ENCODE results near the gene GLIS1. TPM values are rescaled to one million over a fixed set of nuclear protein-coding genes. Genes with fewer than 3 reads are reported as not detected.

Gene GLIS1
- polyA plus RNA-seq, 1 donor from 2014 or later = not detected

DNA sequence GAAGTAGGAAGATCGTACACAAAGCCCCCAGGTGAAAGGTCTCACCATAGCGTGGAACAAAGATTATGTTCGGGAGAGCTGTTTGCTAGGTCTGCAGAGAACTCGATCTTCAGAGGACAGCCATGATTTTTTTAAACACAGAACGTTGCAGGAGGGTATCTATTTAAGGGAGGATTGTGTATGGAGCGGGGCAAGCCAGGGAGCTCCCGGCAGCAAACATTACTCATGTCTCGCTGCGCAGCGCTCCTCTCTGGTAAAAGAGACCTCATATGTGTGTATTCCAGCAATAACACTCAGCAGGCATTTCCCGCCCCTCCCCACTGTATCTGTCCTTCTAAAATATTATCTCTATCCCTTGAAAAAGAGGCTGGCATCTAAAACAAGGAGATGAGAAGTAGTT lies 2.7 kb downstream of the GLIS1 start:
- no peaks in the 10 kb centered on the region for H3K79me2 ChIP-seq (replicated peaks; ENCODE audit: insufficient read depth, low read length)
- H4K20me1 ChIP-seq (ENCODE audit: insufficient read depth) = no peaks in the 10 kb centered on the region
- H3K4me2 ChIP-seq (ENCODE audit: low read length) = no peak overlapping the region
- H3K9ac ChIP-seq (ENCODE audit: low read length) = no peak overlapping the region
- no peaks in the 10 kb centered on the region for H3K9me3 ChIP-seq (ENCODE audit: low read length)
- H2AFZ ChIP-seq (ENCODE audit: low read depth, low read length) = no peak overlapping the region
- no peak for TF ChIP-seq POLR2AphosphoS5 (IDR thresholded peaks at IDR 0.05)
- TF ChIP-seq, protein P1, sequence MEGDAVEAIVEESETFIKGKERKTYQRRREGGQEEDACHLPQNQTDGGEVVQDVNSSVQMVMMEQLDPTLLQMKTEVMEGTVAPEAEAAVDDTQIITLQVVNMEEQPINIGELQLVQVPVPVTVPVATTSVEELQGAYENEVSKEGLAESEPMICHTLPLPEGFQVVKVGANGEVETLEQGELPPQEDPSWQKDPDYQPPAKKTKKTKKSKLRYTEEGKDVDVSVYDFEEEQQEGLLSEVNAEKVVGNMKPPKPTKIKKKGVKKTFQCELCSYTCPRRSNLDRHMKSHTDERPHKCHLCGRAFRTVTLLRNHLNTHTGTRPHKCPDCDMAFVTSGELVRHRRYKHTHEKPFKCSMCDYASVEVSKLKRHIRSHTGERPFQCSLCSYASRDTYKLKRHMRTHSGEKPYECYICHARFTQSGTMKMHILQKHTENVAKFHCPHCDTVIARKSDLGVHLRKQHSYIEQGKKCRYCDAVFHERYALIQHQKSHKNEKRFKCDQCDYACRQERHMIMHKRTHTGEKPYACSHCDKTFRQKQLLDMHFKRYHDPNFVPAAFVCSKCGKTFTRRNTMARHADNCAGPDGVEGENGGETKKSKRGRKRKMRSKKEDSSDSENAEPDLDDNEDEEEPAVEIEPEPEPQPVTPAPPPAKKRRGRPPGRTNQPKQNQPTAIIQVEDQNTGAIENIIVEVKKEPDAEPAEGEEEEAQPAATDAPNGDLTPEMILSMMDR (IDR thresholded peaks at IDR 0.05; ENCODE audit: poor library complexity, severe bottlenecking) = no peak
- no peak for TF ChIP-seq MXI1 (conservative IDR thresholded peaks at IDR 0.05; ENCODE audit: poor library complexity, severe bottlenecking)
- no peak for TF ChIP-seq RAD21 (conservative IDR thresholded peaks at IDR 0.05)
- no peak for TF ChIP-seq EP300 (conservative IDR thresholded peaks at IDR 0.05; ENCODE audit: poor library complexity, severe bottlenecking)
- no peak for TF ChIP-seq TAF1 (IDR thresholded peaks at IDR 0.05; ENCODE audit: low read depth)
- no peak for TF ChIP-seq SMC3 (conservative IDR thresholded peaks at IDR 0.05; ENCODE audit: poor library complexity)
- H3K27ac ChIP-seq (ENCODE audit: low read length) = no peak overlapping the region
- no peaks in the 10 kb centered on the region for H3K36me3 ChIP-seq (ENCODE audit: insufficient read depth, low read length)
- no peak overlapping the region for H3K4me3 ChIP-seq (ENCODE audit: low read length)
- H3K27me3 ChIP-seq (ENCODE audit: insufficient read depth, low read depth, low read length) = peaks cover 65% of the 10 kb centered on the region
- no peaks in the 10 kb centered on the region for H3F3A ChIP-seq (ENCODE audit: insufficient read depth, low read length, poor library complexity, severe bottlenecking)
- H3K9me2 ChIP-seq (ENCODE audit: insufficient read depth, low read length) = no peaks in the 10 kb centered on the region

DNA sequence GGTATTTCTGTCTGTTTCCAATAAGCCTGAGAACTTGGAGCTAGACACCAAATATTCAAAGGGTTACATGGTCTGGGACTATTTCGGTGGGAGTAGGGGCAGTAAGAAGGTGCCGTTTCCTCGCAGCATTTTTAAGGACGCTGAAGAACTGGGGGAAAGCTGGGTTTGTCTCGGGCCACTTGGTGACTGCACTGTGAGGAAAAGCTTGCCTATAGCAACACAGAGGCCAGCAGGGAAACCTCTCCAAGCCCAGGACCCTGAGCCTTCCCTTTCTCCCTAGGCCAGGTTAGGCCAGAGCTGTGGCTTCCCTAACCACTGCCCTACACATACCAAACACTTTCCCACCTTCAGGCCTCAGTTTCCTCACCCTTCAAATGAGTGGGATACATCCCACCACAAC lies 3.3 kb downstream of the GLIS1 start:
- H3K36me3 ChIP-seq (ENCODE audit: insufficient read depth, low read length) = no peaks in the 10 kb centered on the region
- H3F3A ChIP-seq (ENCODE audit: insufficient read depth, low read length, poor library complexity, severe bottlenecking) = no peaks in the 10 kb centered on the region
- H3K4me2 ChIP-seq (ENCODE audit: low read length) = no peak overlapping the region
- H3K27ac ChIP-seq (ENCODE audit: low read length) = no peak overlapping the region
- H3K9ac ChIP-seq (ENCODE audit: low read length) = no peak overlapping the region
- peaks cover 65% of the 10 kb centered on the region for H3K27me3 ChIP-seq (ENCODE audit: insufficient read depth, low read depth, low read length)
- H3K4me3 ChIP-seq (ENCODE audit: low read length) = no peak overlapping the region
- TF ChIP-seq, protein P1 (IDR thresholded peaks at IDR 0.05; ENCODE audit: poor library complexity, severe bottlenecking) = no peak
- TF ChIP-seq TAF1 (IDR thresholded peaks at IDR 0.05; ENCODE audit: low read depth) (no peak), SMC3 (conservative IDR thresholded peaks at IDR 0.05; ENCODE audit: poor library complexity) (no peak), EZH2 (IDR thresholded peaks at IDR 0.05; ENCODE audit: borderline replicate concordance, insufficient read depth, low read length, poor library complexity, severe bottlenecking) (no peak), EP300 (conservative IDR thresholded peaks at IDR 0.05; ENCODE audit: poor library complexity, severe bottlenecking) (no peak), MXI1 (conservative IDR thresholded peaks at IDR 0.05; ENCODE audit: poor library complexity, severe bottlenecking) (no peak), RAD21 (conservative IDR thresholded peaks at IDR 0.05) (no peak), POLR2AphosphoS5 (IDR thresholded peaks at IDR 0.05) (no peak)
- TF ChIP-seq, protein P2, sequence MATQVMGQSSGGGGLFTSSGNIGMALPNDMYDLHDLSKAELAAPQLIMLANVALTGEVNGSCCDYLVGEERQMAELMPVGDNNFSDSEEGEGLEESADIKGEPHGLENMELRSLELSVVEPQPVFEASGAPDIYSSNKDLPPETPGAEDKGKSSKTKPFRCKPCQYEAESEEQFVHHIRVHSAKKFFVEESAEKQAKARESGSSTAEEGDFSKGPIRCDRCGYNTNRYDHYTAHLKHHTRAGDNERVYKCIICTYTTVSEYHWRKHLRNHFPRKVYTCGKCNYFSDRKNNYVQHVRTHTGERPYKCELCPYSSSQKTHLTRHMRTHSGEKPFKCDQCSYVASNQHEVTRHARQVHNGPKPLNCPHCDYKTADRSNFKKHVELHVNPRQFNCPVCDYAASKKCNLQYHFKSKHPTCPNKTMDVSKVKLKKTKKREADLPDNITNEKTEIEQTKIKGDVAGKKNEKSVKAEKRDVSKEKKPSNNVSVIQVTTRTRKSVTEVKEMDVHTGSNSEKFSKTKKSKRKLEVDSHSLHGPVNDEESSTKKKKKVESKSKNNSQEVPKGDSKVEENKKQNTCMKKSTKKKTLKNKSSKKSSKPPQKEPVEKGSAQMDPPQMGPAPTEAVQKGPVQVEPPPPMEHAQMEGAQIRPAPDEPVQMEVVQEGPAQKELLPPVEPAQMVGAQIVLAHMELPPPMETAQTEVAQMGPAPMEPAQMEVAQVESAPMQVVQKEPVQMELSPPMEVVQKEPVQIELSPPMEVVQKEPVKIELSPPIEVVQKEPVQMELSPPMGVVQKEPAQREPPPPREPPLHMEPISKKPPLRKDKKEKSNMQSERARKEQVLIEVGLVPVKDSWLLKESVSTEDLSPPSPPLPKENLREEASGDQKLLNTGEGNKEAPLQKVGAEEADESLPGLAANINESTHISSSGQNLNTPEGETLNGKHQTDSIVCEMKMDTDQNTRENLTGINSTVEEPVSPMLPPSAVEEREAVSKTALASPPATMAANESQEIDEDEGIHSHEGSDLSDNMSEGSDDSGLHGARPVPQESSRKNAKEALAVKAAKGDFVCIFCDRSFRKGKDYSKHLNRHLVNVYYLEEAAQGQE (IDR thresholded peaks at IDR 0.05; ENCODE audit: borderline replicate concordance) = no peak
- H3K9me2 ChIP-seq (ENCODE audit: insufficient read depth, low read length) = no peaks in the 10 kb centered on the region
- no peaks in the 10 kb centered on the region for H3K9me3 ChIP-seq (ENCODE audit: low read length)
- no peak overlapping the region for H2AFZ ChIP-seq (ENCODE audit: low read depth, low read length)
- H4K20me1 ChIP-seq (ENCODE audit: insufficient read depth) = no peaks in the 10 kb centered on the region
- no peaks in the 10 kb centered on the region for H3K79me2 ChIP-seq (replicated peaks; ENCODE audit: insufficient read depth, low read length)

Measured in neural cell (in vitro differentiated cells).